Kidney (tissue), 14 donors: ENCODE results near the gene WASF2. TPM values are rescaled to one million over a fixed set of nuclear protein-coding genes. Genes with fewer than 3 reads are reported as not detected.
A peak's percentile ranks its signal among the peaks of the same experiment; 100 is the strongest.

Experiments
- DNase-seq, 5 donors: peaks; one replicate each; pipeline ENCODE4 v3.0.0-alpha.2; 2013 to 2020
- FAIRE-seq: peaks from 2 replicates; lab custom pipeline; 2012; peaks lifted over from hg19 to GRCh38; lab: Jason Lieb, UNC
- H3K27ac ChIP-seq, 2 donors: one replicate each; pipeline ENCODE4 v1.7.0; 2013; ENCODE audit warnings: low read depth in 2 of 2, low read length in 2 of 2, inconsistent platforms in 1 of 2
- H3K27me3 ChIP-seq: one replicate; pipeline ENCODE4 v1.7.1; 2013; ENCODE audit warnings: low read length, inconsistent platforms; ENCODE audit not compliant: control insufficient read depth, insufficient read depth
- H3K36me3 ChIP-seq, 3 donors: one replicate each; pipeline versions ENCODE4 v1.7.0 to v1.7.1; 2013; ENCODE audit warnings: low read length in 3 of 3, control low read depth in 1 of 3, inconsistent platforms in 1 of 3; ENCODE audit not compliant: insufficient read depth in 3 of 3, control insufficient read depth in 2 of 3
- H3K4me1 ChIP-seq, 3 donors: one replicate each; pipeline versions ENCODE4 v1.7.0 to v1.7.1; 2013; ENCODE audit warnings: low read length in 3 of 3, inconsistent platforms in 1 of 3, low read depth in 1 of 3; ENCODE audit not compliant: control insufficient read depth in 2 of 3, insufficient read depth in 2 of 3
- H3K4me3 ChIP-seq, 3 donors: one replicate each; pipeline versions ENCODE4 v1.7.0 to v1.8.1; 2013; ENCODE audit warnings: low read length in 3 of 3, control low read depth in 1 of 3, inconsistent platforms in 1 of 3
- H3K9ac ChIP-seq, 3 donors: one replicate each; pipeline versions ENCODE4 v1.7.0 to v1.7.1; 2013; ENCODE audit warnings: low read length in 3 of 3, control low read depth in 1 of 3, inconsistent platforms in 1 of 3
- H3K9me3 ChIP-seq, 3 donors: one replicate each; pipeline versions ENCODE4 v1.7.0 to v1.7.1; 2013; ENCODE audit warnings: low read length in 3 of 3, control low read depth in 1 of 3, inconsistent platforms in 1 of 3; ENCODE audit not compliant: control insufficient read depth in 2 of 3, insufficient read depth in 1 of 3
- intact Hi-C: fragments of 100-400 bp; cut with DNase I; formaldehyde crosslinking; loops from one replicate; pipeline ENCODE4 v1.11.1; 2022
- polyA plus RNA-seq: library from polyadenylated mRNA; stranded (reverse); fragments of 350-450 nt; fragmentation: Illumina TruSeq; extraction: RNeasy Lipid Tissue Mini Kit (QIAGEN cat#74804); gene quantifications from one replicate; pipeline ENCODE4 v1.2.3, GENCODE V29; 2014; ENCODE audit warnings: low read depth, low replicate concordance; ENCODE audit not compliant: insufficient read depth
- total RNA-seq: library from RNA; stranded (reverse); fragmentation: NEBNext Ultra II Directional; extraction: Animal tissue kit (Norgen Biotek cat#: 25700); gene quantifications from one replicate; pipeline ENCODE4 v1.2.1, GENCODE V29; 2021
- TF ChIP-seq, protein P1 (sequence below): IDR thresholded peaks from 3 replicates; pipeline ENCODE4 v1.5.1; 2012; ENCODE audit warnings: mild to moderate bottlenecking, moderate library complexity, borderline replicate concordance; ENCODE audit not compliant: insufficient read depth; ENCODE audit errors: extremely low read depth
- donor health status: control.
- donor health status: control.
- donor health status: control.
- donor health status: control.
- donor health status: control.
- donor health status: DM: yes; HTN: yes; CAD: no.
- donor health status: Normal renal cell carcinoma (clear cell type).

WASF2 gene
- total and polyA plus RNA-seq, 2 donors from 2014 or later, result 23.9 to 159 TPM

DNA sequence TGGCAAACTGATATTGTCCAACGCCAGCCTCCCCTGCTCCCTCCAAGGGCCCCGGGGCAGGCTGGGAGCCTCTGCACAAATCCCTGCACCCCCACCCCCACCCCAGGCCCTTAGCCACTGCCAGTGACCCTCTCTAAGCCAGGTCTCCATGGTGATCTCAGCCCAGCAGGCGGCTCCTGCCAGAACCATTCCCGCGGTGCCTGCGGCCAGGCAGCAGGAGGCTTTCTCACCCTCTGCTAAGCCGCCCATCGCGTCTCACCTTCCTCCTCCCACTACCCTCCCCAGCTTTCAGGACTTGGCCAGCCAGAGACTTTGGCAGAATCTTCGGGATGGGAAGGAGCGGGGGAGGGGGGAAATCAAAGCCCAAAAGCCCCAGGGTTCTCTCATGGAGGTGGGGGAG is 46.8 kb upstream of the WASF2 start:
- no peak overlapping the region for H3K4me3 ChIP-seq
- intact Hi-C loops, result no loop called here
- DNase-seq (peak; percentile 80 to 89 (median 85)), FAIRE-seq (no peak)
- H3K4me1 ChIP-seq, result peaks cover 3 to 25% (median 6%) of the 10 kb centered on the region in 3 donors
- H3K27me3 ChIP-seq, result no peaks in the 10 kb centered on the region
- H3K27ac ChIP-seq, result peak overlapping the region; percentile 67 to 77
- TF ChIP-seq, protein P1, sequence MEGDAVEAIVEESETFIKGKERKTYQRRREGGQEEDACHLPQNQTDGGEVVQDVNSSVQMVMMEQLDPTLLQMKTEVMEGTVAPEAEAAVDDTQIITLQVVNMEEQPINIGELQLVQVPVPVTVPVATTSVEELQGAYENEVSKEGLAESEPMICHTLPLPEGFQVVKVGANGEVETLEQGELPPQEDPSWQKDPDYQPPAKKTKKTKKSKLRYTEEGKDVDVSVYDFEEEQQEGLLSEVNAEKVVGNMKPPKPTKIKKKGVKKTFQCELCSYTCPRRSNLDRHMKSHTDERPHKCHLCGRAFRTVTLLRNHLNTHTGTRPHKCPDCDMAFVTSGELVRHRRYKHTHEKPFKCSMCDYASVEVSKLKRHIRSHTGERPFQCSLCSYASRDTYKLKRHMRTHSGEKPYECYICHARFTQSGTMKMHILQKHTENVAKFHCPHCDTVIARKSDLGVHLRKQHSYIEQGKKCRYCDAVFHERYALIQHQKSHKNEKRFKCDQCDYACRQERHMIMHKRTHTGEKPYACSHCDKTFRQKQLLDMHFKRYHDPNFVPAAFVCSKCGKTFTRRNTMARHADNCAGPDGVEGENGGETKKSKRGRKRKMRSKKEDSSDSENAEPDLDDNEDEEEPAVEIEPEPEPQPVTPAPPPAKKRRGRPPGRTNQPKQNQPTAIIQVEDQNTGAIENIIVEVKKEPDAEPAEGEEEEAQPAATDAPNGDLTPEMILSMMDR, result no peak
- H3K36me3 ChIP-seq, result peaks cover 5 to 11% (median 6%) of the 10 kb centered on the region in 3 donors
- peak overlapping the region in 1 of 3 donors; percentile 73 for H3K9ac ChIP-seq
- no peaks in the 10 kb centered on the region for H3K9me3 ChIP-seq

DNA sequence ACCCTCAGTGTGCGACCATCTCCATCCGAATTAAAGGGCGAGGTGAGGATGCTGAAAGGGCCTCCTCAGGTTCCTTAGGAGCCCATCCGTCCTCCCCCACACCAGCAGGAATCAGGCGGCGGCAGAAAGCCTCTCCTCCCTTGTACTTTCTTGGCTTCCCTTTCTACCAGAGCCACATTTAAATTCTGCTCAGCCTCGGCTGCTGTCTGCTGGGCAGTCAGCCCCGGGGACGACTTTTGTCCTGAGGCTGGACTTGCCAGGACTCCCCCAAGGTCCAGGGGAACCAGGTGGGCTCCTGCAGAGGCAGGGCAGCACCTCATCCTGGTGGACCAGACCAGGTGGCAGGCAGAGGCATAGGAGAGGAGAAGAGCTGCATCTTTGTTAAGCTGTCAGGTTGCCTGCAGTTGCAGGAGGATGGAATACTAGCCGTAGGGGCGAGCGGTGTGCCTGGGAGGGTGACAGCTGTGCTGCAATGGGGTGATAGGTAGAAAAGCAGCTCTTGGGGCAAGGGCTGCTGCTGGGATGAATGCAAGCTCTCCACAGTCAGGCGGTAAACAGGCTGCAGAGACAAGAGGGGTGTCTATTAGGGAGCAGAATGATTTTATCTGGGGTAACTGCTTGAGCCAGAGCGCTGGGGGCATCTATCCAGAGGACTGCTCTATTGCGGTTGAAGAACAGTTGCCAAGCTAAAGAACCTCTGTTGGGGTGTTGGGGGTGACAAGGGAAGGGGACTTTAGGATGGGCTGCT is 46.2 kb upstream of the WASF2 start:
- no peak for DNase-seq
- peaks cover 3 to 25% (median 5%) of the 10 kb centered on the region in 3 donors for H3K4me1 ChIP-seq
- no peak for FAIRE-seq
- H3K36me3 ChIP-seq, result peaks cover 5 to 11% (median 6%) of the 10 kb centered on the region in 3 donors
- H3K4me3 ChIP-seq, result no peak overlapping the region
- H3K9ac ChIP-seq, result no peak overlapping the region
- no peaks in the 10 kb centered on the region for H3K9me3 ChIP-seq
- intact Hi-C loops, result no loop called here
- TF ChIP-seq, protein P1, result no peak
- H3K27me3 ChIP-seq, result no peaks in the 10 kb centered on the region
- peak overlapping the region in 1 of 2 donors; percentile 28 for H3K27ac ChIP-seq

DNA sequence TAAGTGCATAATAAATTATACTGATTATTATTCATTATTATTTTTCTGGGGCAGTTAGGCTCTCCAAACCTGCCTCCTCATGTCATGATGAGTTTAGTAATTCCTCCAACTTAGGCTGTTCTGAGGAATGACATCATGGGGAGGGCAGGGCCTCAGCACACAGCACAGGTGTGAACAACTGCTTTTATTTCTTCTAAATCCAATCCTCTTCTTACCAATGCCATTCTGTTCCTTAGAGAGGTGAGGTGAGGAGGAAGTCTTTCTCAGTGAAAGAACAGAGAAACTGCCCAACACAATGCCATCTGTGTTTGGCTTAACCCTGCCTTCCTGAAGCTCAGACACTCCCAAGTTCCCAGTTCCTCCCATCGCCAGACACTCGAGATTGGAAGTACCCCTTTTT is 45.4 kb upstream of the WASF2 start:
- DNase-seq, result no peak
- H3K9ac ChIP-seq, result peak overlapping the region in 1 of 3 donors; percentile 16
- no peaks in the 10 kb centered on the region for H3K27me3 ChIP-seq
- TF ChIP-seq, protein P1, result no peak
- intact Hi-C loops, result no loop called here
- H3K4me1 ChIP-seq, result peaks cover 3 to 23% (median 5%) of the 10 kb centered on the region in 3 donors
- no peak for FAIRE-seq
- H3K27ac ChIP-seq, result no peak overlapping the region
- peaks cover 5 to 11% (median 6%) of the 10 kb centered on the region in 3 donors for H3K36me3 ChIP-seq
- no peak overlapping the region for H3K4me3 ChIP-seq
- H3K9me3 ChIP-seq, result no peaks in the 10 kb centered on the region
